HT-29 (cell line): ENCODE measurements around the gene SCO1. TPM values are rescaled to one million over a fixed set of nuclear protein-coding genes. Genes with fewer than 3 reads are reported as not detected.
"Not testable (repeated sequence)": the region's sequence is repeated elsewhere in the genome, so short reads cannot be mapped to it uniquely, and the experiment has no call there.

Source experiments
- DNase-seq: peaks from one replicate; pipeline ENCODE4 v3.0.0-alpha.2; 2015; ENCODE audit warnings: low spot score
- total RNA-seq: library from RNA; depleted of rRNA; stranded (reverse); fragments of >200 nt; shearing (Covaris generic); gene quantifications from 2 replicates; pipeline ENCODE4 v1.2.3, GENCODE V29; 2014

Gene SCO1
- total RNA-seq, 1 experiment from 2014 or later, result 52.4 TPM

GRCh38 chr17:10726196-10726595 is 28.9 kb upstream of the SCO1 start:
- DNase-seq, result no peak

GRCh38 chr17:10725262-10725661 is 27.9 kb upstream of the SCO1 start:
- DNase-seq, result no peak

GRCh38 chr17:10724546-10725195 is 27.3 kb upstream of the SCO1 start:
- DNase-seq, result peak; percentile 31

- DNase-seq, result no peak
Observed at GRCh38 chr17:10718547-10718946, 21.2 kb upstream of the SCO1 start.

- no peak for DNase-seq
Observed at GRCh38 chr17:10716218-10716617, 18.9 kb upstream of the SCO1 start.

GRCh38 chr17:10713318-10713717 is 16.0 kb upstream of the SCO1 start:
- DNase-seq, result no peak

GRCh38 chr17:10705727-10706126 is 8.4 kb upstream of the SCO1 start:
- DNase-seq, result no peak

- no peak for DNase-seq
Observed at GRCh38 chr17:10702574-10702973, 5.2 kb upstream of the SCO1 start.

- DNase-seq, result no peak
Observed at GRCh38 chr17:10699856-10700255, 2.5 kb upstream of the SCO1 start.

- peak; percentile 16 for DNase-seq
Observed at GRCh38 chr17:10698096-10698818, 924 bp upstream of the SCO1 start.

- not testable (repeated sequence) for DNase-seq
Observed at GRCh38 chr17:10695875-10696407, 1.4 kb downstream of the SCO1 start.

- no peak for DNase-seq
Observed at GRCh38 chr17:10687499-10687898, 9.8 kb downstream of the SCO1 start.

GRCh38 chr17:10683853-10684252 is 13.5 kb downstream of the SCO1 start:
- DNase-seq, result peak; percentile 19

GRCh38 chr17:10681866-10682446 is 15.4 kb downstream of the SCO1 start:
- no peak for DNase-seq

GRCh38 chr17:10674704-10675103 is 22.6 kb downstream of the SCO1 start:
- DNase-seq, result no peak

- DNase-seq, result no peak
Observed at GRCh38 chr17:10673312-10673711, 24.0 kb downstream of the SCO1 start.

- DNase-seq, result no peak
Observed at GRCh38 chr17:10668775-10669174, 28.6 kb downstream of the SCO1 start.

- no peak for DNase-seq
Observed at GRCh38 chr17:10666906-10667305, 30.4 kb downstream of the SCO1 start.

GRCh38 chr17:10664571-10664970 is 32.8 kb downstream of the SCO1 start:
- no peak for DNase-seq

- no peak for DNase-seq
Observed at GRCh38 chr17:10663231-10663630, 34.1 kb downstream of the SCO1 start.

GRCh38 chr17:10661437-10661836 is 35.9 kb downstream of the SCO1 start:
- no peak for DNase-seq

- DNase-seq, result no peak
Observed at GRCh38 chr17:10657879-10658278, 39.5 kb downstream of the SCO1 start.

- no peak for DNase-seq
Observed at GRCh38 chr17:10657148-10657547, 40.2 kb downstream of the SCO1 start, which contains the start of gene MYH3. MYH3 (minus strand) TSS chr17:10657309; CDS start chr17:10655064, 2,245 bp downstream.
